Testis (tissue), 2 donors: ENCODE results near the gene TMEM156.

ENCODE experiments used
- POLR2A ChIP-seq: fragments of 450-650 bp; IDR thresholded peaks from one replicate; pipeline ENCODE4 v1.6.1; 2017; ENCODE audit warnings: antibody characterized with exemption, mild to moderate bottlenecking, moderate library complexity
- TF ChIP-seq, protein P1 (sequence below), 3 experiments: fragments of 450-650 bp in 2 of 3; fragments of 200-600 bp in 1 of 3; sonication (generic) in 1 of 3; IDR thresholded peaks; one replicate each; pipeline ENCODE4 v1.5.1; 2016 to 2019; ENCODE audit warnings: antibody characterized with exemption in 3 of 3, mild to moderate bottlenecking in 2 of 3, moderate library complexity in 1 of 3

DNA sequence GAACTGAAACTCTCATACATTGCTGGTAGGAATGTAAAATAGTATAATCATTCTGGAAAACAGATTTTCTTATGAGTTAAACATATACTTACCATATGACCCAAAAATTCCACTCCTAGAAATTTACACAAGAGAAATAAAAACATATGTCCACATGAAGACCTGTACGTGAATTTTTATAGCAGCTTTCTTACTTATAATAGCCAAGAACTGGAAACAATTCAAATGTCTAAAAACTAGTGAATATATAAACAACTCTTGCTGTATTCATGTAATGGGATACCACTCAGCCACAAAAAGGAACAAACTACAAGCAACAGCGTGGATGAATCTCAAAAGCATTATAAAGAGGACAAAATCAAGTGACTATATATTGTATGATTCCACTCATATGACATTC is 27.5 kb downstream of the TMEM156 start:
- TF ChIP-seq, protein P1, sequence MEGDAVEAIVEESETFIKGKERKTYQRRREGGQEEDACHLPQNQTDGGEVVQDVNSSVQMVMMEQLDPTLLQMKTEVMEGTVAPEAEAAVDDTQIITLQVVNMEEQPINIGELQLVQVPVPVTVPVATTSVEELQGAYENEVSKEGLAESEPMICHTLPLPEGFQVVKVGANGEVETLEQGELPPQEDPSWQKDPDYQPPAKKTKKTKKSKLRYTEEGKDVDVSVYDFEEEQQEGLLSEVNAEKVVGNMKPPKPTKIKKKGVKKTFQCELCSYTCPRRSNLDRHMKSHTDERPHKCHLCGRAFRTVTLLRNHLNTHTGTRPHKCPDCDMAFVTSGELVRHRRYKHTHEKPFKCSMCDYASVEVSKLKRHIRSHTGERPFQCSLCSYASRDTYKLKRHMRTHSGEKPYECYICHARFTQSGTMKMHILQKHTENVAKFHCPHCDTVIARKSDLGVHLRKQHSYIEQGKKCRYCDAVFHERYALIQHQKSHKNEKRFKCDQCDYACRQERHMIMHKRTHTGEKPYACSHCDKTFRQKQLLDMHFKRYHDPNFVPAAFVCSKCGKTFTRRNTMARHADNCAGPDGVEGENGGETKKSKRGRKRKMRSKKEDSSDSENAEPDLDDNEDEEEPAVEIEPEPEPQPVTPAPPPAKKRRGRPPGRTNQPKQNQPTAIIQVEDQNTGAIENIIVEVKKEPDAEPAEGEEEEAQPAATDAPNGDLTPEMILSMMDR (IDR thresholded peaks at IDR 0.05) = no peak
- TF ChIP-seq POLR2A = no peak
